Measurements from ENCODE around the gene IGF2BP3. TPM values are rescaled to one million over a fixed set of nuclear protein-coding genes. Genes with fewer than 3 reads are reported as not detected.

IGF2BP3 gene
- total RNA-seq, 1 donor from 2014 or later, result 242 TPM

GRCh38 chr7:23283086-23283485, 187.2 kb downstream of the IGF2BP3 start:
- H4K20me1 ChIP-seq (ENCODE audit: low read depth), result no peaks in the 10 kb centered on the region
- Mint-ChIP-seq H3K4me3 (no peak overlapping the region), H3K9me3 (no peaks in the 10 kb centered on the region), H3K27ac (no peak overlapping the region), H3K27me3 (ENCODE audit: insufficient read depth, low read depth) (peaks cover 7% of the 10 kb centered on the region), H3K36me3 (no peaks in the 10 kb centered on the region), H3K4me1 (no peaks in the 10 kb centered on the region)
- H3K9ac ChIP-seq, result no peak overlapping the region
- no peak overlapping the region for H3K4me2 ChIP-seq
- H3K4me3 ChIP-seq, result no peak overlapping the region
- no peaks in the 10 kb centered on the region for H3K79me2 ChIP-seq (ENCODE audit: low read depth)
- no peaks in the 10 kb centered on the region for H3K36me3 ChIP-seq
- no peak overlapping the region for H2AFZ ChIP-seq (replicated peaks)
- H3K4me1 ChIP-seq, result no peaks in the 10 kb centered on the region
- no peak for TF ChIP-seq EZH2phosphoT487 (IDR thresholded peaks at IDR 0.05)
- TF ChIP-seq CTCF (IDR thresholded peaks at IDR 0.05), result no peak
- TF ChIP-seq EZH2 (IDR thresholded peaks at IDR 0.05), result no peak
- no peaks in the 10 kb centered on the region for H3K27me3 ChIP-seq
- DNase-seq (ENCODE audit: low spot score), result no peak
- no peaks in the 10 kb centered on the region for H3K9me3 ChIP-seq (ENCODE audit: low read depth)
- H3F3A ChIP-seq (ENCODE audit: low read depth), result no peaks in the 10 kb centered on the region
- H3K27ac ChIP-seq, result no peak overlapping the region

- Histone ChIP-seq H3F3A (ENCODE audit: low read depth) (peaks cover 4% of the 10 kb centered on the region), H3K27me3 (no peaks in the 10 kb centered on the region), H3K36me3 (no peaks in the 10 kb centered on the region), H3K27ac (no peak overlapping the region), H3K9ac (no peak overlapping the region), H3K4me3 (no peak overlapping the region), H3K9me3 (ENCODE audit: low read depth) (no peaks in the 10 kb centered on the region), H3K4me2 (no peak overlapping the region), H3K4me1 (no peaks in the 10 kb centered on the region), H2AFZ (replicated peaks) (no peak overlapping the region), H4K20me1 (ENCODE audit: low read depth) (no peaks in the 10 kb centered on the region), H3K79me2 (ENCODE audit: low read depth) (no peaks in the 10 kb centered on the region)
- Mint-ChIP-seq H3K27me3 (ENCODE audit: insufficient read depth, low read depth) (peaks cover 12% of the 10 kb centered on the region), H3K36me3 (no peaks in the 10 kb centered on the region), H3K4me3 (no peak overlapping the region), H3K9me3 (no peaks in the 10 kb centered on the region), H3K27ac (no peak overlapping the region), H3K4me1 (peaks cover 2% of the 10 kb centered on the region)
- TF ChIP-seq EZH2 (IDR thresholded peaks at IDR 0.05) (no peak), EZH2phosphoT487 (IDR thresholded peaks at IDR 0.05) (no peak), CTCF (IDR thresholded peaks at IDR 0.05) (no peak)
- no peak for DNase-seq (ENCODE audit: low spot score)
Measured at GRCh38 chr7:23279819-23280525, 190.3 kb downstream of the IGF2BP3 start.

GRCh38 chr7:23277359-23277989, 192.8 kb downstream of the IGF2BP3 start:
- peak; percentile 75 for DNase-seq (ENCODE audit: low spot score)

More at GRCh38 chr7:23277359-23277989, 192.8 kb downstream of the IGF2BP3 start:
- no peaks in the 10 kb centered on the region for H3K79me2 ChIP-seq (ENCODE audit: low read depth)
- H4K20me1 ChIP-seq (ENCODE audit: low read depth), result no peaks in the 10 kb centered on the region
- no peaks in the 10 kb centered on the region for H3K9me3 ChIP-seq (ENCODE audit: low read depth)
- Mint-ChIP-seq H3K27ac (no peak overlapping the region), H3K4me1 (peaks cover 2% of the 10 kb centered on the region), H3K4me3 (no peak overlapping the region), H3K27me3 (ENCODE audit: insufficient read depth, low read depth) (peaks cover 7% of the 10 kb centered on the region), H3K36me3 (no peaks in the 10 kb centered on the region), H3K9me3 (no peaks in the 10 kb centered on the region)
- no peak overlapping the region for H3K4me2 ChIP-seq
- no peak overlapping the region for H3K4me3 ChIP-seq
- H3K27me3 ChIP-seq, result no peaks in the 10 kb centered on the region
- H3K36me3 ChIP-seq, result no peaks in the 10 kb centered on the region
- TF ChIP-seq CTCF (IDR thresholded peaks at IDR 0.05) (peak; percentile 81), EZH2phosphoT487 (IDR thresholded peaks at IDR 0.05) (no peak)
- no peaks in the 10 kb centered on the region for H3K4me1 ChIP-seq
- no peak overlapping the region for H3K27ac ChIP-seq
- no peak overlapping the region for H3K9ac ChIP-seq
- H2AFZ ChIP-seq (replicated peaks), result peak overlapping the region; percentile 13
- H3F3A ChIP-seq (ENCODE audit: low read depth), result peaks cover 4% of the 10 kb centered on the region

Measured in neural progenitor cell (in vitro differentiated cells).